ENCODE results near the gene GATA6. TPM values are rescaled to one million over a fixed set of nuclear protein-coding genes. Genes with fewer than 3 reads are reported as not detected.

The GATA6 gene
- total RNA-seq, 1 experiment from 2014 or later: 3.3 TPM

DNA sequence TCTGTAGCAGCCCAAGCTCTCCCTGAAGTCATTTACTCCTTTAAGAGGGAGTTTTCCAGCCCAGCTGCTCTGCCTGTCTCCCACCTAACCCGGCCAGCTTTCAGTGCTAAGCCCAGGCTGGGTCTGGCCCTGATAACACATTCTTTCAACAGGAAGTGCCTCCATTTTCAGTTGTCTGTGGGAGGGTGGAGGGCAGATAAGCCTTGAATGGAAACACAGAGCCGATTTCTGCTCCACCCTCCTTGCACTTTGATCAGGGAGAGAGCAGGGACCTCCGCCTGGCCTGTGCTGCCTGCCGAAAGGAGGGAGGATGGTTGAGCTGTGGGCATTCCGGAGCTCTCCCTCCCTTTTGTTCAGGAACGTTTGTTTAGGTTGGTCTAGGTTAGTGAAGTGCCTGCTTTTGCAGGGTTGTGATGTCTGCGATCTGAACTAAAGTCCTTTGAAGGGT, 24.8 kb downstream of the GATA6 start:
- Histone ChIP-seq H3K4me1 (ENCODE audit: control insufficient read depth in 1 of 2, insufficient read depth in 2 of 2, low read length in 2 of 2) (no peaks in the 10 kb centered on the region), H3K9me2 (ENCODE audit: insufficient read depth) (no peaks in the 10 kb centered on the region), H3K9me3 (ENCODE audit: control insufficient read depth in 1 of 2, insufficient read depth in 1 of 2, low read depth in 1 of 2, low read length in 2 of 2) (no peaks in the 10 kb centered on the region), H3K9ac (ENCODE audit: low read length) (no peak overlapping the region), H3K36me3 (ENCODE audit: control insufficient read depth in 1 of 2, insufficient read depth in 2 of 2, low read length in 2 of 2) (no peaks in the 10 kb centered on the region), H3K4me3 (replicated peaks in 1 of 2; ENCODE audit: low read depth in 1 of 2, low read length in 2 of 2) (no peak overlapping the region), H3K79me2 (ENCODE audit: insufficient read depth, low read length) (no peaks in the 10 kb centered on the region), H3K27ac (ENCODE audit: low read depth, low read length) (no peak overlapping the region), H3K27me3 (ENCODE audit: insufficient read depth, low read length) (no peaks in the 10 kb centered on the region), H2AFZ (ENCODE audit: low read depth, low read length, poor library complexity, severe bottlenecking) (no peak overlapping the region), H3K4me2 (ENCODE audit: low read length) (no peak overlapping the region), H4K20me1 (ENCODE audit: insufficient read depth) (no peaks in the 10 kb centered on the region)
- DNase-seq (ENCODE audit: low read depth, low spot score): no peak
- no TSS peak for BruUV-seq (replicated peaks)
- intact Hi-C loops (cut with micrococcal nuclease): no loop called here
- ChIA-PET RAD21 (ENCODE audit: low non-redundant PET in 1 of 2, low total read pairs in 2 of 2, uncharacterized antibody in 2 of 2, unreplicated experiment in 2 of 2) (no interaction called here), CTCF (no interaction called here), POLR2A (no interaction called here)
- TF ChIP-seq POLR2A (IDR thresholded peaks at IDR 0.05; ENCODE audit: borderline replicate concordance, extremely low read depth, insufficient read depth, insufficient read length) (no peak), RAD21 (IDR thresholded peaks at IDR 0.05; ENCODE audit: low read depth) (no peak), EGR1 (IDR thresholded peaks at IDR 0.05; ENCODE audit: low read depth) (no peak), YY1 (IDR thresholded peaks at IDR 0.05; ENCODE audit: extremely low read depth, insufficient replicate concordance, low read depth, low read length) (no peak), SIN3A (IDR thresholded peaks at IDR 0.05; ENCODE audit: low read depth) (no peak), EZH2phosphoT487 (IDR thresholded peaks at IDR 0.05; ENCODE audit: borderline replicate concordance) (no peak), SRF (IDR thresholded peaks at IDR 0.05; ENCODE audit: low read depth) (no peak), ZNF274 (IDR thresholded peaks at IDR 0.05; ENCODE audit: low read depth, low read length) (no peak), JUND (IDR thresholded peaks at IDR 0.05) (no peak)
- TF ChIP-seq, protein P1, sequence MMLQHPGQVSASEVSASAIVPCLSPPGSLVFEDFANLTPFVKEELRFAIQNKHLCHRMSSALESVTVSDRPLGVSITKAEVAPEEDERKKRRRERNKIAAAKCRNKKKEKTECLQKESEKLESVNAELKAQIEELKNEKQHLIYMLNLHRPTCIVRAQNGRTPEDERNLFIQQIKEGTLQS (IDR thresholded peaks at IDR 0.05): no peak
- ATAC-seq: no peak

GRCh38 chr18:22195052-22195451, 25.7 kb downstream of the GATA6 start:
- intact Hi-C loops (cut with micrococcal nuclease): no loop called here
- ATAC-seq (no peak), DNase-seq (ENCODE audit: low read depth, low spot score) (no peak)
- Histone ChIP-seq H3K36me3 (ENCODE audit: control insufficient read depth in 1 of 2, insufficient read depth in 2 of 2, low read length in 2 of 2) (no peaks in the 10 kb centered on the region), H3K79me2 (ENCODE audit: insufficient read depth, low read length) (no peaks in the 10 kb centered on the region), H3K27me3 (ENCODE audit: insufficient read depth, low read length) (no peaks in the 10 kb centered on the region), H4K20me1 (ENCODE audit: insufficient read depth) (no peaks in the 10 kb centered on the region), H3K4me3 (replicated peaks in 1 of 2; ENCODE audit: low read depth in 1 of 2, low read length in 2 of 2) (no peak overlapping the region), H3K4me2 (ENCODE audit: low read length) (no peak overlapping the region), H3K27ac (ENCODE audit: low read depth, low read length) (no peak overlapping the region), H2AFZ (ENCODE audit: low read depth, low read length, poor library complexity, severe bottlenecking) (no peak overlapping the region), H3K9me3 (ENCODE audit: control insufficient read depth in 1 of 2, insufficient read depth in 1 of 2, low read depth in 1 of 2, low read length in 2 of 2) (no peaks in the 10 kb centered on the region), H3K9me2 (ENCODE audit: insufficient read depth) (no peaks in the 10 kb centered on the region), H3K9ac (ENCODE audit: low read length) (no peak overlapping the region), H3K4me1 (ENCODE audit: control insufficient read depth in 1 of 2, insufficient read depth in 2 of 2, low read length in 2 of 2) (no peaks in the 10 kb centered on the region)
- ChIA-PET CTCF (interaction anchor here (1.6 kb wide), 1 partner anchor 1003 kb away, joined by 3 read pairs; no protein-coding TSS in a partner anchor), RAD21 (ENCODE audit: low non-redundant PET in 1 of 2, low total read pairs in 2 of 2, uncharacterized antibody in 2 of 2, unreplicated experiment in 2 of 2) (no interaction called here), POLR2A (no interaction called here)
- no TSS peak for BruUV-seq (replicated peaks)
- TF ChIP-seq YY1 (IDR thresholded peaks at IDR 0.05; ENCODE audit: extremely low read depth, insufficient replicate concordance, low read depth, low read length) (no peak), EZH2phosphoT487 (IDR thresholded peaks at IDR 0.05; ENCODE audit: borderline replicate concordance) (no peak), SRF (IDR thresholded peaks at IDR 0.05; ENCODE audit: low read depth) (no peak), SP1 (IDR thresholded peaks at IDR 0.05; ENCODE audit: low read depth) (no peak), CTCF (IDR thresholded peaks at IDR 0.05 in 2 of 3, conservative IDR thresholded peaks at IDR 0.05 in 1 of 3; ENCODE audit: borderline replicate concordance in 1 of 3, insufficient read depth in 1 of 3, low read depth in 2 of 3, low read length in 2 of 3) (no peak), CBX3 (IDR thresholded peaks at IDR 0.05; ENCODE audit: low read depth) (no peak), REST (IDR thresholded peaks at IDR 0.05; ENCODE audit: low read depth) (no peak), ELF1 (IDR thresholded peaks at IDR 0.05; ENCODE audit: borderline replicate concordance, low read depth) (no peak), TCF7L2 (IDR thresholded peaks at IDR 0.05; ENCODE audit: borderline replicate concordance, extremely low read depth, insufficient read depth, insufficient read length) (no peak)

All from HCT116 (cell line).